Lung (tissue), 12 donors: ENCODE data around the gene OSBPL3. TPM values are rescaled to one million over a fixed set of nuclear protein-coding genes. Genes with fewer than 3 reads are reported as not detected.

ENCODE experiments used
- ATAC-seq: fragments of 200-7000 bp; cut with Tn5 transposase; one replicate; pipeline ENCODE4 v1.9.1; 2020; ENCODE audit warnings: moderate number of reproducible peaks; ENCODE audit not compliant: insufficient read depth, low FRiP score
- DNase-seq, 3 donors: peaks; one replicate each; pipeline ENCODE4 v3.0.0-alpha.2; 2013 to 2017
- H3K27ac ChIP-seq, 2 donors: one replicate each; pipeline ENCODE4 v1.5.1; 2013; ENCODE audit warnings: mild to moderate bottlenecking in 2 of 2, moderate library complexity in 2 of 2, control low read depth in 1 of 2, inconsistent platforms in 1 of 2, low read depth in 1 of 2, low read length in 1 of 2
- H3K27me3 ChIP-seq, 3 donors: one replicate each; pipeline ENCODE4 v1.5.1; 2013; ENCODE audit warnings: low read length in 2 of 3; ENCODE audit not compliant: control insufficient read depth in 3 of 3, insufficient read depth in 3 of 3
- H3K36me3 ChIP-seq, 4 donors: one replicate each; pipeline ENCODE4 v1.5.1; 2013; ENCODE audit warnings: low read length in 4 of 4, mild to moderate bottlenecking in 1 of 4, moderate library complexity in 1 of 4; ENCODE audit not compliant: control insufficient read depth in 4 of 4, insufficient read depth in 4 of 4
- H3K4me1 ChIP-seq, 5 donors: one replicate each; pipeline ENCODE4 v1.5.1; 2013; ENCODE audit warnings: low read length in 5 of 5, mild to moderate bottlenecking in 2 of 5, moderate library complexity in 1 of 5; ENCODE audit not compliant: control insufficient read depth in 5 of 5, insufficient read depth in 5 of 5
- H3K4me3 ChIP-seq: one replicate; pipeline ENCODE4 v1.5.1; 2013; ENCODE audit warnings: mild to moderate bottlenecking, control low read depth, moderate library complexity
- H3K9ac ChIP-seq, 2 donors: one replicate each; pipeline ENCODE4 v1.5.1; 2013; ENCODE audit warnings: low read length in 2 of 2, control low read depth in 1 of 2; ENCODE audit not compliant: insufficient read depth in 1 of 2
- H3K9me3 ChIP-seq, 4 donors: one replicate each; pipeline ENCODE4 v1.5.1; 2013; ENCODE audit warnings: low read length in 3 of 4, mild to moderate bottlenecking in 1 of 4, moderate library complexity in 1 of 4; ENCODE audit not compliant: control insufficient read depth in 4 of 4, insufficient read depth in 3 of 4
- WGBS, 2 donors: extraction: QIAGEN DNeasy Blood & Tissue Kit; methylation state at CpG; one replicate each; pipeline ENCODE4 v1.1.7; 2013; 5-methylcytosine and 5-hydroxymethylcytosine counted together
- polyA plus RNA-seq, 2 donors: library from polyadenylated mRNA; stranded (reverse); fragments of 200-250 nt; gene quantifications; one replicate each; pipeline ENCODE4 v1.2.1, GENCODE V29; 2013
- total RNA-seq, 2 donors: library from RNA; depleted of rRNA in 1 of 2; stranded (reverse); fragments of >200 nt in 1 of 2; gene quantifications; one replicate each; pipeline ENCODE4 v1.2.1, GENCODE V29; 2014 to 2021
- TF ChIP-seq, protein P1 (sequence below): IDR thresholded peaks from 2 replicates; pipeline ENCODE4 v1.5.1; 2012; ENCODE audit warnings: mild to moderate bottlenecking; ENCODE audit errors: control extremely low read depth, extremely low read depth
- donor health status: control.
- donor health status: control.
- donor health status: Bipolar disorder and iron deficiency.
- donor health status: healthy.
- donor health status: DM: yes; HTN: yes; CAD: no.

Gene OSBPL3
- total and polyA plus RNA-seq, 4 donors = 8.6 to 32.0 (median 20.4) TPM

DNA sequence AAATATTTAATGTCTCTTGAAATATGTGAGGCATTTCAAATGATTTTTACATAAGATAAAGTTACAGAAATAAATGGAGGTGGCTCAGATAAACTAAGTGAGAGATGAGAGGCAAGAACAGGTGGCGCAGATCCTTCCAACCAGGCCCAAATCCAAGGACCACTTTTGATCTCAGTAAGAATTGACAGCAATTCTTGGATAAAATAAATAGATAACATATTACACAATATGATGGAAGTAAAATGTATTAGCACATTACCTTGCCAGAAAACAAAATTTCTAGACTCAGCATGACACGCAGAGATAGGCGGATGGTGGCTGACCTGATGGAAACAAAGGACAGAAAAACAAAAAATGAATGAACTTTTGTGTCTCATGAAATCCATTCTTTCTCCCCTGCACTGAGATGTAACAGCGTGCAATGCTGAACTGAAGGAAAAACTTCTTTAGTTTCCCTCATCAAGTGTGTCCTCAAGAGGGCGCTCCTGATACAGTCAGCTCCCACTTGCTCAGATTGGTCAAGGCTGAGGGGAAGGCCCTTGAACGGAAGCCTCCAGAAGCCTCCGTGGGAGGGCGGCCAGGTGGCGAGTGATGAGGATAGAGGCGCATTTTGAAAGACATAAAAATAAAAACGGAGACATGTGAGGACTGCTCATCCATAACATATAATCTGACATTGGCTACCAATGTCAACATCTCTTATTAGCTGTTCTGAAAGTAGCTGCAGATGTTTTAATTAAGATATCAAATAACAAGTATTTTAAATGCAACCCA is 159.9 kb downstream of the OSBPL3 start:
- Histone ChIP-seq H3K27ac (no peak overlapping the region), H3K4me1 (peaks cover 0 to 50% (median 7%) of the 10 kb centered on the region in 5 donors), H3K9me3 (no peaks in the 10 kb centered on the region), H3K27me3 (no peaks in the 10 kb centered on the region), H3K9ac (no peak overlapping the region), H3K4me3 (no peak overlapping the region), H3K36me3 (peaks cover 0 to 5% (median 0%) of the 10 kb centered on the region in 4 donors)
- TF ChIP-seq, protein P1, sequence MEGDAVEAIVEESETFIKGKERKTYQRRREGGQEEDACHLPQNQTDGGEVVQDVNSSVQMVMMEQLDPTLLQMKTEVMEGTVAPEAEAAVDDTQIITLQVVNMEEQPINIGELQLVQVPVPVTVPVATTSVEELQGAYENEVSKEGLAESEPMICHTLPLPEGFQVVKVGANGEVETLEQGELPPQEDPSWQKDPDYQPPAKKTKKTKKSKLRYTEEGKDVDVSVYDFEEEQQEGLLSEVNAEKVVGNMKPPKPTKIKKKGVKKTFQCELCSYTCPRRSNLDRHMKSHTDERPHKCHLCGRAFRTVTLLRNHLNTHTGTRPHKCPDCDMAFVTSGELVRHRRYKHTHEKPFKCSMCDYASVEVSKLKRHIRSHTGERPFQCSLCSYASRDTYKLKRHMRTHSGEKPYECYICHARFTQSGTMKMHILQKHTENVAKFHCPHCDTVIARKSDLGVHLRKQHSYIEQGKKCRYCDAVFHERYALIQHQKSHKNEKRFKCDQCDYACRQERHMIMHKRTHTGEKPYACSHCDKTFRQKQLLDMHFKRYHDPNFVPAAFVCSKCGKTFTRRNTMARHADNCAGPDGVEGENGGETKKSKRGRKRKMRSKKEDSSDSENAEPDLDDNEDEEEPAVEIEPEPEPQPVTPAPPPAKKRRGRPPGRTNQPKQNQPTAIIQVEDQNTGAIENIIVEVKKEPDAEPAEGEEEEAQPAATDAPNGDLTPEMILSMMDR = peak; percentile 82
- ATAC-seq = peak; percentile 89
- DNase-seq = peak; percentile 90 to 96 (median 93)
- WGBS, 2 donors = 14 to 16% methylated on average over 11 of the region's 11 CpGs

GRCh38 chr7:24817339-24817738 is 162.6 kb downstream of the OSBPL3 start:
- no peak for DNase-seq
- WGBS, 2 donors = 72% methylated on average over 4 of the region's 4 CpGs
- Histone ChIP-seq H3K36me3 (peaks cover 0 to 7% (median 0%) of the 10 kb centered on the region in 4 donors), H3K4me1 (peaks cover 0 to 23% (median 9%) of the 10 kb centered on the region in 5 donors), H3K9ac (no peak overlapping the region), H3K27ac (no peak overlapping the region), H3K4me3 (no peak overlapping the region), H3K27me3 (no peaks in the 10 kb centered on the region), H3K9me3 (no peaks in the 10 kb centered on the region)
- TF ChIP-seq, protein P1 = no peak
- ATAC-seq = no peak

- H3K9ac ChIP-seq = no peak overlapping the region
- TF ChIP-seq, protein P1 = no peak
- H3K9me3 ChIP-seq = no peaks in the 10 kb centered on the region
- no peak for ATAC-seq
- peaks cover 0 to 7% (median 0%) of the 10 kb centered on the region in 4 donors for H3K36me3 ChIP-seq
- H3K27me3 ChIP-seq = no peaks in the 10 kb centered on the region
- no peak overlapping the region for H3K4me3 ChIP-seq
- no peak overlapping the region for H3K27ac ChIP-seq
- DNase-seq = no peak
- 94 to 99% methylated on average over 3 of the region's 3 CpGs for WGBS, 2 donors
- H3K4me1 ChIP-seq = peaks cover 0 to 21% (median 9%) of the 10 kb centered on the region in 5 donors
Measured at GRCh38 chr7:24816868-24817267, 163.1 kb downstream of the OSBPL3 start.
